Epithelial cell of proximal tubule (primary cell): ENCODE results near the gene SKP2. TPM values are rescaled to one million over a fixed set of nuclear protein-coding genes. Genes with fewer than 3 reads are reported as not detected.

Experiments used
- DNase-seq: peaks from one replicate; pipeline ENCODE4 v3.0.0-alpha.2; 2011; ENCODE audit warnings: low read depth
- H3K4me3 ChIP-seq: 2 replicates; pipeline ENCODE4 v1.5.1; 2011; ENCODE audit warnings: low read depth, mild to moderate bottlenecking, low read length
- CTCF ChIP-seq: conservative IDR thresholded peaks from 2 replicates; pipeline ENCODE4 v1.5.1; 2012; ENCODE audit warnings: low read depth, mild to moderate bottlenecking, low read length
- total RNA-seq: library from RNA; depleted of rRNA; stranded (reverse); fragments of >200 nt; gene quantifications from 2 replicates; pipeline ENCODE4 v1.2.3, GENCODE V29; 2015

SKP2 gene
- total RNA-seq, 1 donor from 2014 or later: 25.2 TPM

DNA sequence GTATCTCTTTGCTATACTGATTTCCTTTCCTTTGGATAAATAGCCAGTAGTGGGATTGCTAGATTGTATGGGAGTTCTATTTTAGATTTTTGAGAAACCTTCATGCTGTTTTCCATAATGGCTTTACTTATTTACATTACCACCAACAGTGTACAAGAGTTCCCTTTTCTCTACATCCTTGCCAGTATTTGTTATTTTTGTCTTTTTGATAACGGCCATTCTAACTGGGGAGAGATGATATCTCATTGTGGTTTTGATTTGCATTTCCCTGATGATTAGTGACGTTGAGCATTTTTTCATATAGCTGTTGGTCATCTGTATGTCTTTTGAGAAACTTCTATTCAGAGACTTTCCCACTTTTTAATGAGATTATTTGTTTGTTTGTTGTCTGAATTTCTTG, 64.0 kb downstream of the SKP2 start:
- DNase-seq: no peak
- no peak overlapping the region for H3K4me3 ChIP-seq
- TF ChIP-seq CTCF: no peak

DNA sequence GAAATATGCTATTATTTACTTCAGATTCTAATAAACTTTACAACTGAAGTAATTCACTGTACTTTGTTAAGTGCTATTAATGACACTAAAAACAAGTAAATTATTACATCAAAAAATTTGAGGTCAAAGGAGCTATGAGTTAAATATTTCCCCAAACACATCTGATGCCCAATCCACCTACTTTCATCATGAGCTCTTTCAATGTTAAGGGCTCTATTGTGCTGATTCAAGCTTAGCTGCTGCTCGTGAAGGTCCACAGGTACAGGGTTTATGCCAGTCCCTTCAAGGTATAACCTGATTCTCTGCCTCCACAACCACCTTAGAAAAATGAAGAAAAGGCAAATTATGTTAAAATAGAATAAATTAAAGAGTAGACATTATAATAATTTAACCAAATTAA, 65.7 kb downstream of the SKP2 start:
- H3K4me3 ChIP-seq: no peak overlapping the region
- TF ChIP-seq CTCF: no peak
- DNase-seq: no peak

- no peak for DNase-seq
- no peak for TF ChIP-seq CTCF
- H3K4me3 ChIP-seq: no peak overlapping the region
These were observed 66.1 kb downstream of the SKP2 start for GRCh38 chr5:36217988-36218387.

- no peak overlapping the region for H3K4me3 ChIP-seq
- DNase-seq: no peak
- TF ChIP-seq CTCF: no peak
These were observed 70.7 kb downstream of the SKP2 start for GRCh38 chr5:36222620-36223019.

- H3K4me3 ChIP-seq: no peak overlapping the region
- no peak for TF ChIP-seq CTCF
- no peak for DNase-seq
These were observed 75.1 kb downstream of the SKP2 start for GRCh38 chr5:36227046-36227445.

DNA sequence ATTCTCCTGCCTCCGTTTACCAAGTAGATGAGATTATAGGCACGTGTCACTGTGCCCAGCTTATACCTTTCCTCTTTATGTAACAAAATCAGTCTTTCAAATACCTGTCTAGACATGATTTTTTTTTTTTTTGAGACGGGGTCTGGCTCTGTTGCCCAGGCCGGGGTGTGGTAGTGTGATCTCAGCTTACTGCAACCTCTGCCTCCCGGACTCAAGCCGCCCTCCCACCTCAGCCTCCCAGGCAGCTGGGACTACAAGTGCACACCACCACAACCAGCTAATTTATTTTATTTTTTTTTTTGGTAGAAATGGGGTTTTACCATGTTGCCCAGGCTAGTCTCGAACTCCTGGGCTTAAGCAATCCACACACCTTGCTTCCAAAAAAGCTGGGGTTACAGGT, 76.6 kb downstream of the SKP2 start:
- no peak for DNase-seq
- H3K4me3 ChIP-seq: no peak overlapping the region
- TF ChIP-seq CTCF: no peak

- no peak for TF ChIP-seq CTCF
- no peak overlapping the region for H3K4me3 ChIP-seq
- no peak for DNase-seq
These were observed 78.4 kb downstream of the SKP2 start for GRCh38 chr5:36230151-36230790.
